GM20431 (cell line): ENCODE data around the gene ELP4.

ENCODE experiments used
- in situ Hi-C: fragments of 300-500 bp; cut with MseI, MboI; formaldehyde crosslinking; loops from one replicate; pipeline ENCODE4 v1.15.0; 2020; ENCODE audit warnings: low sequenced_read_pairs; ENCODE audit not compliant: unreplicated experiment

The ELP4 gene

DNA sequence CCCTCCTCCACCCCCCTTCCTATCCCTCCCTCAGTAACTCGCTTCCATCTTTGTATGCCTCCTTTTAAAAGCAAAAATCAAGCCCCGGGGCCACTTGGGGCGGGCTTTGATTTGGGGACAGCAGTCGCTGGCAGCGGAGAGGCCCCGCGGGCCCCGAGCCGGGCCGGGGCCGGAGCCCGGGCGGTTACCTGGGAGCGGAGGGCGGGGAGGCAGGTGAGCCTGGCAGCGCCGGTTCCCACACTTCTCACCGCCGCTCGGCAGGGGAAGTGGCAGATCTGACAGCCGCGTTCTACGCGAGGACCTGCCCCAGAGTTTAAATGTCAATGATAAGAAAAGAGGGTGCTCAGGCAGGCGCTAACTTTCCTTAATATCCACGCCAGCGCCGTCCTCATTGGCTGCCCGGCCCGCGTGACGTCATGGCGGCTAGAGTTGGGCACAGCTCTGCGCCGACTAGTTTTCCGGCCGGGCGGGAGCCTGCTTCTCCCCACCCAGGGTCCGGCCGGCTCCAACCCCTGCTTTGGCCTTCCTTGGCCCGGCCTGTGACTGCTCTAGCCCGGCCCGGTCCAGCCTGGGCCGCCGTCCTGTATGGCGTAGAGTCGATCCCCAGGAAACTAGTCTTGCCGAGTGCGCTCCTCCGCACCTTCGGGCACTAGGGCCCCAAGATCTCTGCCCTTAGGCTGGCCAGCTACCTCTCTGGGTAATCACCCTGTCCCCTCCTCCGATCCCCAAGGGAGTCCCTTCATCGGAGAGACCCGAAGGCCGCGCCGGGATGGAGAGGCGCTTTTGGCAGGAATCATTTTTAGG, 308.3 kb downstream of the ELP4 start:
- in situ Hi-C loops: no loop called here

DNA sequence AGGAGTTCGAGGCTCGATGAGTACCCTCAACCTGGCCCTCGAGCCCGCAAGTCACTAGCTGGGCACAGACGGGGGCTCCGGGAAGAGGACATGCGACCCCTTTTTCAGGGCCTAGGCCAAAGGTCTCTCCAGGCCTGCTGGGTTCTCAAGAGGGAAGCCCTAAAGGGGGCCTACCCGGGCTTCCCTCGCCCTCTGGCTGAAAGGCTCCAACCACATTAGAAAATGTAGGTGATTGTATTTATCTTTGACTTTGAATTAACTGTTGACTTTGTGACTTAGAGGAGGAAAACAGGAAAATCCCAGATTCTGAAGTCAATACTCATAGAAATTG, 308.8 kb downstream of the ELP4 start:
- in situ Hi-C loops: no loop called here

GRCh38 chr11:31818874-31819331, 309.3 kb downstream of the ELP4 start:
- in situ Hi-C loops: no loop called here

DNA sequence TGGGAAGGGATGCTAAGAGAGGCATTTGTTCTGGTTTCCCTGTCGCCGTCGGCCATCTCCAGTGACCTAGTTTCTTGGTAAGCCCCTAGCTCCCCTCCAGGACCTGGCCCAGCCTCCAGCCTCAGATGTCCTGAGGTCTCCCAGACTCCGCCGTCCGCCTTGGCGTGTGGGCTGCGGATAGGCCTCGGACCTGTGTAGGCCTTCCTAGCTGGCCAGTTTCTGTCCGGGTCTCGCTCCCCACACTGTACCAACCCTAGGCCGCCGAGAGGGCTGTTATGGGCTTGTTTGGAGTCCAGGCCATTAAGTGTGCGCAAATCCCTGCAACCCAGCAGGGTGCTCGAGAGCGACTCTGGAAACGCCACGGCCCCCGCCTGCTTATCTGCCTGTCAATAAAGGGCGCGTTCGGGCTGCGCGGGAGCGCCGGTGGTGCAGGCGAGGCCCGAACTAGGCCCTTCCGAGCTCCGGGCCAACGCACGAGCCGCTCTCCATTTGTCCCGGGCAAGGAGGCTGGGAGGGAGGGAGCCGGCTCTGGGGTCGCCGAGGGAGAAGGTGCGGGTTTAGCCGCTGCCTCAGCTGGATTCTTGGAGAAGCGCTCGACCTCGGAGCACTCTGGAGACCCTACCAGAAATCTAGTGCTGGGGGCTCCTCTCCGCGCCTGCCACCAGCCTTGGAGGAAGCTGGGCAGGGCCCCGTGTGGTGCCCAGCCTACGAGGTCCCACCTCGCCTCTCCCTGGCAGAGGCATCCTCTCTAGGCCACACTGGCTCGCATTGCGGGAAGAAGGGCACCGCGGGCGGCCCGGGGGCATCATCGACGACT, 310.3 kb downstream of the ELP4 start:
- in situ Hi-C loops: no loop called here

- in situ Hi-C loops: no loop called here
Observed at GRCh38 chr11:31820438-31820818, 310.9 kb downstream of the ELP4 start.

DNA sequence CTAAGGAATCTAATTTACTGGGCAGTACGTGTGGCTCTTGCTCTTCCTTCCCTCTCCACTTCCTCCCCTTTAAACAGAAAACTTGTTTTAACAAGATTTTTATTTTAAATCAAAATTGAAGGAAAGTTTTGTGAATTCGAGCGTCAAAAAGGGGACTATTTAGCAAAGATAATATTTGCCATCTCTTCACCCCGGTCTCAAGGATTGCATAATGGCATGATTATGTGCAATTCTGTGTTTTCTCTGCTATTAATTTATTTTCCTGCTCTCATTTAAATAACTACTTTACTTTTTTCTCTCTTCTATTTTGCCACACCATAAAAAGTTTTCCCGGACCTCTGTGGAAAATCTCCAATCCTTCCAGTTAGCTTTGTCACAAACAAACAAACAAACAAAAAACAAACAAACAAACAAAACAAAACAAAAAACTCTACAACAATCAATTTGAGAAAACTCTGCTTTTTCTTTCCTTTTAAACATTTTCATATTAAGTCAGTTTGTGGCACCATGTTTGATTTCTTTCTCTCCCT, 311.7 kb downstream of the ELP4 start:
- in situ Hi-C loops: no loop called here

GRCh38 chr11:31821766-31822165, 312.2 kb downstream of the ELP4 start:
- in situ Hi-C loops: no loop called here

DNA sequence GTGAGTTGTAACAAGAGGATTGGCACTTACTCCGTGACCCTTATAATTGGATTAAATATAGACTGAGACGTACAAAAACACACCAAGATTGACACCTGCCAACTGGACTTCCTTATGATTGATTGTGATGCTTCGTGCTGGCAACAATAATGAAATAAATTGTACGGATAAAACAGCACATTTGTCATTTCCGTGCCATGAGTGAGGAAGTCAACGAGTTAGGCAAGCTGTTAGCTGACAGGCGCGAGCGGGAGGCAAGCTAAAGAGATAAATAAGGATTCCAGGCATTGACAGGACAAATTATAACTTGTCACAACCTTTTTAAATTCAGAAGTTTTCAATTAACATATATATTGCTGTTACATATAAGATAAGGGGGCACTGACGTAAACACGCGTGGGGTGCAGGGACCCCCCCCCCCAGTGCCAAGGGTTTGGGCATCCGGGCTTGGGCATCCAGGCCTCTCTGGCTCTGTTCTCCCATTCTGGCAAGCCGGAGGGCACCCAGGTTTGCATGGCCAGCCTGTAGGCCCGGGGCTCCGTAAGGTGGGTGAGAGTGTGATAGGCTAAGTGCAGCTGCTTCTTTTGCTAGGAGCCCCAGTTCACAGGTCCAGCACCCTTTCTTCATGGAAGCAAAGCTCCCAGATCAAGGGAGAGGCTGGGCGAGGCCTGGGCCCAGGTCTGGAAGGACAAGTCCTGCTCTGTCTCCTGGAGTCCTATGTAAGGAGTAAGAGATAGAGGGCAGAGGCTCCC, 312.8 kb downstream of the ELP4 start:
- in situ Hi-C loops: no loop called here

DNA sequence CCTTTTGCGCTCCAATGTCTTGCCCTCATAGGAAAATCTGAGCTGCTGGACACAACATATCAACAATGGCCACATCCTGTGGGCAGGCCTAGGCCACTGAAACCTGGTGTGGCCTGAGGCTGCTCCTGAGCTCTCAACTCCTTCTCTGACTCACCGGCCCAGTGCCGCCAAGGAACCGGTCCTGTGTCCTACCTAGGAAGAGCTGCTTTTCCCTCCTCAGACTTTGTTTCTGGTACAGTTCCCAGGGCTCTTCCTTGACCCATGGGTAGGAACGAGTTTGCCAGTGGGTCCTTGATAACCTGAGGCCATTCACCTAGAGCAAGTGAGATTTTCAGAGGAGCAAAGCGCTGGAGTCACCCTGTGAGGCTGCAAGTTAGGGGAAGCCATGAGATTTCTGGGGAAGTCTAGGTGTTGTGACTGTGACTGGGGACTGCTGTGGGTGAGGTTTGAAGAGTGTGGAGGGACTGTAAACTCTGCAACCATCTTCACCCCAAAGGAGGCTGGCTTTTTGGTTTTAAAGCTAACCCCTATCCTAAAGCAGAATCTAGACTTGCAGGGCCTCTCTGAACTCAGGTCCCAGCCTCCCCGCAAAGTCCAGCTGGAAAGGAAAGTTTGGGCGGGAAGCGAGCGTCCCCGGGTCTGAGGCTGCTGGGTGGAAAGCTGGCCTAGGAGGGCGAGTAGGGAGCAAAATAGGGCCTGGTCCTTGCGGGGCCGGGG, 313.5 kb downstream of the ELP4 start:
- in situ Hi-C loops: no loop called here

GRCh38 chr11:31823644-31824331, 314.2 kb downstream of the ELP4 start:
- in situ Hi-C loops: no loop called here

DNA sequence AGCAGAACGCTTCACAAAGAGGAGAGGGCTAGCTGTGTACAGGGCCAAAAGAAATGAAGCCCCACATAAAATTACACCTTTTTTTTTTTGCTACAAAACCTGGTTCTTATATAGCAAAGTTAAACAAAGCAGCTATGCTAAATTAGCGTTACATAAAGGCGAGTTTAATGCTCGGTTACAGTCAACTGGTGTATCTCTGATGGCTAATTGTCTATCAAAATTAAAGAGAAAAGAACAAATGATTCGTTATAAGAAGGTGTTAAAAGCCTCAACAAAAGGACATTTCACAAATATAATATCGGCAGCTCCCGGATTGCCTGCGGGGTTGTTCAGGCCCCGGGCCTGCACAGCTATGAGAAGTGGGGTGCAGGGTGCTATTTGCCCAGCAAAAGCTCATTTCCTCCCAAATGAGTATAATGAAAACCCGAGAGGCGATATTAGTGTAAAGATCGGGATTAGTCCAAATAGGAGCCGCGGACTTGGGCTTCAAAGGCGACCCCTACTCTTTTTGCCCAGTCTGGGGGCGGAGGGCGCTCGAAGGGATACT, 314.8 kb downstream of the ELP4 start:
- in situ Hi-C loops: no loop called here

- in situ Hi-C loops: no loop called here
Observed at GRCh38 chr11:31824879-31825837, 315.6 kb downstream of the ELP4 start.

GRCh38 chr11:31825838-31826484, 316.4 kb downstream of the ELP4 start:
- in situ Hi-C loops: no loop called here

- in situ Hi-C loops: no loop called here
Observed at GRCh38 chr11:31826536-31827438, 317.2 kb downstream of the ELP4 start.

- in situ Hi-C loops: no loop called here
Observed at GRCh38 chr11:31827455-31828206, 318.1 kb downstream of the ELP4 start.

DNA sequence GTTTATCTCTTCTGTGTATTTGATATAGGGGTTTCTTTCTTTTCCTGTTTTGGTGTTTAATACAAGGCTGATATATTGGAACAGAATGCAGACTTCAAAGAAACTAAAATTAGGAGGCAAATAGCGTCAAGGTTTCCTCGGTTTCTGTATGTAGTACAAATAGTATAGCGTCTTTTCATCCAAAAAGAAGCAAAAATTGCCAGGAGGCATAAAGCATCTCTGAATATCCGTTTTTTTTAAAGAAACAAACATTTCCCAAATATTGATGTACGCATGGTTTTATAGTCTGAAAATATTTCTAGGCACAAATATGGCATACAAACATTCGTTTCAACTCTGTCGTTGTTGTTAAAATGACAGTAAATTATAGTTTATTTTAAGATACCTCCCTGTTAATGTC, 318.6 kb downstream of the ELP4 start:
- in situ Hi-C loops: no loop called here
